ENCODE data around the gene RBCK1.
"Not testable (repeated sequence)": the region's sequence is repeated elsewhere in the genome, so short reads cannot be mapped to it uniquely, and the experiment has no call there.

RBCK1 gene

DNA sequence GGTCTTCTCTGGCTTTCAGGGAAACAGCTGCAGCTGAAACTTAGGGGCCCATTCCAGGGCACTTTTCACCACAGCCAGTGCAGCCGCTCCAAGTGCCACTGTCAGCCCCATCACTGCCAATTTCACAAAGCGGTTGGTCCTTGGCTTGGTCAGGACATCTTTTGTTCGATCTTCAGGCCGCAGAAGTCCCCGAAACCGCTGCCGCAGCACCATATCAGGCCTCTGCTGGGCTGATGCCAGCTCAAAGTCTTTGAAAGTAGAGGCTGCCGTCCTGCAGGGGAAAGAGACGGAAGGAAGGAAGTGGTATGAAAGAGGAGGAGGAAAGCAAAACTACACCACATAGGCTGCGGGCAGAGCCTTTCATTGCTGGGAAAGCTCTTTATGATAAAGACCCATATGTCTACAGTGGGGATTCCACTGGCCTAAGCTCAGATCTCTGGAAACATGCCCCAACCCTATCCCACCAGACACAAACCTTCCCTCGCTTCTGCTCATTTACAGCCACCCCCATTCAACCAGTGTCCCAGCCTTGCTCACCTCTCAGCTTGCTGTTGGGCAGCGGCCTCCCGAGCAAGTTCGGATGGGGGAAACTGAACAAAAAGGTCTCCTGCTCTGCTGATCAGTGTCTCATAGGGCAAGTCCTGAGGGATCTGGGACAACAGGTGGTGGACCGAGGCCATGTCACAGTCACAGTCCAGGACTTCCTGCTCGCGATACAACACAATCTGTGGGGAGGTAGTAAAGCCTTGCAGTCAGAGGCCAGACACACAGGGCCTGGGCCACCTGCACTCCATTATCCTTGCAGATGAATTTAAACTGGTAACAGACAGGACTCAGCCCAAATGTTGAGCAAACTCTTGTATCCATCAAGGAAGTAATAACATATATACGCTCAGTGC is 30.7 kb downstream of the RBCK1 start:
- DNase-seq = no peak

DNA sequence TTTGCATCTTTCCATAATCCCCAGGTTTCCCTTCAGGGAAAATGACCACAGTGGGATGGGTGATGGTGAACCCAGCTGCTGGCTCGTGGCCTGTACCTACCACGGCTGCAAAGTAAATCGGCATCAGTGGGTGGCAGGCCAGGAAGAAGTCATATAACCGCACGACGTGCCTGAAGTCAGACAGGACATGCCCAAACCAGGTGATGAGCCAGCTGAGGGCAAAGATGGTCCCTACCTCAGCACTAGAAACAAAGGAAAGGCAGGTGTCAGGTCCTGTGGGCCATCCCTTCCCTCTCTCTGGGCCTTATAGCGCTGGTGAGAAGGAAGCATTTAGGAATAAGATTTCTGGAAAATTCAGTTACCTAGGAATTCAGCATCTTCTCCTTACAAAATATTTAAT is 32.0 kb downstream of the RBCK1 start:
- DNase-seq = no peak

DNA sequence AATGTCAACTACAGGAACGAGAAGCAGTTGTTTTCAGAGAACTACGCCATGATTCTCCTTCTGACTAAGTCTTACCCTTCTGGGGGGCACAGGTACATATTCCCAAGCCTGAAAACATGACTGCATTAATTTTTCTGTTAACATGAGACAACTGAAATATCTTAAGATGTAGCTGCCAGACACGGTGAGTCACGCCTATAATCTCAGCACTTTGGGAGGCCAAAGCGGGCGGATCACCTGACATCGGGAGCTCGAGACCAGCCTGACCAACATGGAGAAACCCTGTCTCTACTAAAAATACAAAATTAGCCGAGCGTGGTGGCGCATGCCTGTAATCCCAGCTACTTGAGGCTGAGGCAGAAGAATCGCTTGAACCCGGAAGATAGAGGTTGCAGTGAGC is 32.5 kb downstream of the RBCK1 start:
- DNase-seq = no peak

DNA sequence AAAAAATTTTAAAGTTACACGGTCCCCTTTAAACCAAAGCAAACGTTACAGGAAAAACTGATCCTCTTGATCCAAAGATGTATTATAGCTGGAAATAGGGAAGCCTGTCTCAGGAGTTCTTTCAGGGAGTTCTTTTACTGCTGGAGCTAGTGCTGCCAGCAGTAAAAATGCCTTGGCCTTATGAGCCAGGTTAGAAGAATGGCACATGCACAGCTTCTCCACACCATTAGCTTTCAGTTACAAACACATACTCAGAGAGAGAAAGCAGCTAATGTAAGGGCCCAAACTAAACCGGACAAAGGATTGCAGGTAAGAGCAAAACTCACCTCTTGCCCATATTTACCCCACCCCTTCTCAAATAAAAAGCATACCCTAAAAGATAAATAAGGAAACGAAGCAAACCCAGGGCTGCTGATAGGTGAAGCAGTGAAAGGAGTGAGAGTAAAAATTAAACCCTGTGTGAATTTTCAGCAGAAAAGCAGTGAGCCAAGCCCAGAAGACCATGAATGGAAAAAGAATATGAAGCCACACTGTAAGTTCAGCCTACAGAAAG is 35.2 kb downstream of the RBCK1 start:
- no peak for DNase-seq

DNA sequence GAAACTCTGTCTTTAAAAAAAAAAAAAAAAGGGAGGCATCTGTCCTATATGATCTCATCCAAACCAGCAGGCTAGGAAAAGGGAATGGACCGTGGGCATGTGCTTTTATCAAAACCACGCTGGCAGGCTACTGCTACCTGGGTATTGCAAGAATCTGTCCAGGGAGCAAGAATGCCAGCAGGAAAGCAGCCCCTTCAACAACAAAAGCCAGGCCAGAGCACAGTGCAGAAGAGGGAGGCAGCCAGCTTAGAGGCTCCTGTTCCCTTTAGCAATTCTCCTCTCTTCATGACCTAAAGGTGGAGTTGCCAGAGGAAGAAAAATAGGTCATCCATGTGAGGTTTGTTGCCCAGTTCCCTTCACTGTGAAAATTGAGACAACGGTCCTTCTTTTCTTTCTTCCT is 36.0 kb downstream of the RBCK1 start:
- DNase-seq = no peak

DNA sequence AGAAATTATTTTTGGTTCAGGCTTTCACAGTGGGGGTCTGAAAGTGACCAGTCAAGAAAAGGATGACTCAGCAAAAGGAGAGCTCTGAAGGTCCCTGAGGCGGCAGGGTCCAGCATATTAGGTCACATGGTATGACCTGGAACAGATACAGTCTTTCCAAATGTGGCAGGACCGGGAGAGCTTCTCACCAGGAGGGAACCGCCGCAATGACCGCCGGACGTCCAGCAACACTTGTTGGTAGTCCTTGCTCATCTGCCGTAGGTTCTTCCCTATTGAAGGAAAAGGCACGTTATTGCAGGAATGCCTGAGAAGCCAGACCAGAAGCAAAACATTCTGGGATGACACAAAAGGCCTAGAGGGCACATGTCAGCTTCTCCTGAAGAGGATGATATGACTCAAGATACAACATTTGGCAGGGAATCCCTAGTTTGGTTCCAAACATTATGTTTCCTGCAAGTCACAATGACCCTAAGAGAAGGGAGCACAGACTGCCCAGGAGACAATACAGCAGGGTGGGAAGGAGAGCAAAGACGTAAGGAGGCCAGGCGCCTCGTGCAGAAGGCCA is 36.8 kb downstream of the RBCK1 start:
- DNase-seq = no peak

DNA sequence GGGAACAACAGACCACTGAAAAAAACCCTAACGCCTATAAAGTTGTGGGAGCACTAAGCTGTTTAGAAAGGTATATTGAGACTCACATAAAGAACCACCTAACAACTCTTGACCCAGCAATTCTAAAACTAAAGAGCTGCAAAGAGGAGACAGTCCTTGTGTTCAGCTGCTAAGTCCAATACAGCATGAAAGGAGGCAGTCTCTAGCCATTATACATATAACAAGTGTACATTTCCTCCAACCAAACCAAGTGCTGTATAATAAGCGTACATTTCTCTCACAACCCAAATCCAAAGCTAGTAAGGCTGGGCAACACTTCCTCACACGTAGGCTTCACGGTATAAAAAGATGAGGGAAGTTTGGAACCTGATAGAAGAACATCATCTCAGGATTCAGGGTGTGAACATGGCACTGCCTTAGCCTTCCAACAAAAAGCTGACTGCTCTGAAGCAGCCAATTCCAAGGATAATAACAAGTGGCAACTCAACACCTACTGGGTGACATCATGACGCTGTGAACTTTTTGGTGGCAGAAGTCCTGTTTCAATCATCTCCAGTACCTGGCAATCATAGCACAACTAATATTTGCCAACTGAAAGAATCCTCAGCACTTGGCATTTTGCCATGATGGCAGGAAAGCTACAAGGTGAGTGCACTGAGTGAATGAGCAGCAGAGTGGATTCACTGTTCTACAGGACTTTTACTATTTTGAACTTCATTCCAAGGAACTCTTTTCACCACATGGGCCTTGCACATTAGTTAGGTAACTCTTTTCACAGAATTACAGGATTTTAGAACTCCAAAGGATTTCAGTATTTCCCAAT is 37.6 kb downstream of the RBCK1 start:
- no peak for DNase-seq

DNA sequence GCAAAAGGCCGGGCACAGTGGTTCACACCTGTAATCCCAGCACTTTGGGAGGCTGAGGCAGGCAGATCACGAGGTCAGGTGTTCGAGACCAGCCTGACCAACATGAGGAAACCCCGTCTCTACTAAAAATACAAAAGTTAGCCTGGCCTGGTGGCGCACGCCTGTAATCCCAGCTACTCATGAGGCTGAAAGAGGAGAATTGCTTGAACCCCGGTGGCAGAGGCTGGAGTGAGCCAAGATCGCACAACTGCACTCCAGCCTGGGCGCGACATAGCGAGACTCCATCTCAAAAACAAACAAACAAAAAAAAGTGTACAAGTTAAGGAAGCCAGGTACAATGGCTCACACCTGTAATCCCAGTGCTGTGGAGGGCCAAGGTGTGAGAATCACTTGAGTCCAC is 43.9 kb downstream of the RBCK1 start:
- DNase-seq = not testable (repeated sequence)

DNA sequence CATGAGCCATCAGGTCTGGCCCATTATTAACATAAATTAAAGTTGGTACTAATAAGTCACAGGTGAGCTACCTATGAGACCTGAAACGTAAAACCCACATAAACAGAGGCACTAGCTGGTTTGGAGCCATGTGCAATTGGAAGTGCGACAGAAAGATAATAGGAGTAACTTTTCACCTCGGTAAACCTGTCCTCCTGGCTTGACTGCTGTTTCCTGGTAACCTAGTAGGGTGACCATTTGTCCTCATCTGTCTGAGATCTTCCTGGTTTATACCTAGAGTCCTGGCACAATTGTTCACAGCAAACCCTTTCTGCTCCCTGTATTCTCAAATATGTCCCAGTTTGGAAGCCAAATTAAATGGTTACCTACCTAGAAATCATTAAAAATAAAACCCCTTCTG is 46.9 kb downstream of the RBCK1 start:
- no peak for DNase-seq

DNA sequence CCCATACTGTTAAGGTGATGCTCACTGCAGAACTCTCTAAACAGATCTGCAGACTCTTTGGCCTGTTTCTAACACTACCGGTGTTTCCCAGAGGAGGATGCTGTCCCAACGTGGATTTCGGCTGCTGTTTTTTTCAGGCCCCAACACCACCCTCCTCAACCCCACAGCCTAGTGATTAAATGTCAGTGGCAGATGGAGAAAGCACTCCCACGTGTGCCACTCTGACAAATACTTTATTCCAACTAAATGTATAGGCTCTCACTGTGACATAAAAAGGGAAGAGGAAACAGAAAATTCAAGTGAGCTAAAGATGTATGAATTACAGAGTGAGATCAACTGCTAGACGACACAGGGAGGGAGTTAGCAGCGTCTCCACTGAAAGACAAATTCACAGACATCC is 50.7 kb downstream of the RBCK1 start:
- DNase-seq = no peak

DNA sequence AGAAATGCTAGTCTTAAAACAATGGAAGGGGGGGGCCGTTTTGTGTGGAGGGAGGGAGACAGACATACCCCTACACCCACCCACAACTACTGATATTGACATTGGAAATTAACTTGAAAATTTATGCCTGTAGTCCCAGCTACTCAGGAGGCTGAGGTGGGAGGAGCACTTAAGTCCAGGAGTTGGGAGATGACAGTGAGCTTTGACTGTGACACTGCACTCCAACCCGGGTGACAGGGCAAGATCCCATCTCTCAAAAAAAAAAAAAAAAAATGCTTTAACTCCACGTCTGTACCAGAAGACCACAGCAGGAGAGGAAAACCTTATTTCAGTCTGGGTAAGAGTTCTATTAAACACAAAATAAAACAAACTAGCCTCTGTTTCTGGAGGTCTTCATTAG is 52.1 kb downstream of the RBCK1 start:
- no peak for DNase-seq

DNA sequence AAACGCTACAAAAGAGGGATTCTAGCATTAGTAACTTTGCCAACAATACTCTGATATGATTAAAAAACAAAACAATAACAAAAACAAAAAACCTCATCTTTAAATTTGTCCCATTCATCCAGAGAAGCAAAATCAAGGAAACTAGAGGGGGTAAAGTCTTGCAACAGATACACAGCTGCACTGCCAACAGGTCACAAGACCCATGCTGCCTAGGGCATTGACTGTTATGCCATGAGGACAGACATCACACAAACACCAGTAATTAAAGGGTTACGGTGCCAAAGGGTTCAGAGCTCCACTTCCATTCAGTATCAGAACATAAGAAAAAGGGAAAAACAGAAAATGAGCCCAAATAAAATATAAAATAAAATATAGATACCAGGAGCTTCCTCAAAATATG is 52.6 kb downstream of the RBCK1 start:
- no peak for DNase-seq

DNA sequence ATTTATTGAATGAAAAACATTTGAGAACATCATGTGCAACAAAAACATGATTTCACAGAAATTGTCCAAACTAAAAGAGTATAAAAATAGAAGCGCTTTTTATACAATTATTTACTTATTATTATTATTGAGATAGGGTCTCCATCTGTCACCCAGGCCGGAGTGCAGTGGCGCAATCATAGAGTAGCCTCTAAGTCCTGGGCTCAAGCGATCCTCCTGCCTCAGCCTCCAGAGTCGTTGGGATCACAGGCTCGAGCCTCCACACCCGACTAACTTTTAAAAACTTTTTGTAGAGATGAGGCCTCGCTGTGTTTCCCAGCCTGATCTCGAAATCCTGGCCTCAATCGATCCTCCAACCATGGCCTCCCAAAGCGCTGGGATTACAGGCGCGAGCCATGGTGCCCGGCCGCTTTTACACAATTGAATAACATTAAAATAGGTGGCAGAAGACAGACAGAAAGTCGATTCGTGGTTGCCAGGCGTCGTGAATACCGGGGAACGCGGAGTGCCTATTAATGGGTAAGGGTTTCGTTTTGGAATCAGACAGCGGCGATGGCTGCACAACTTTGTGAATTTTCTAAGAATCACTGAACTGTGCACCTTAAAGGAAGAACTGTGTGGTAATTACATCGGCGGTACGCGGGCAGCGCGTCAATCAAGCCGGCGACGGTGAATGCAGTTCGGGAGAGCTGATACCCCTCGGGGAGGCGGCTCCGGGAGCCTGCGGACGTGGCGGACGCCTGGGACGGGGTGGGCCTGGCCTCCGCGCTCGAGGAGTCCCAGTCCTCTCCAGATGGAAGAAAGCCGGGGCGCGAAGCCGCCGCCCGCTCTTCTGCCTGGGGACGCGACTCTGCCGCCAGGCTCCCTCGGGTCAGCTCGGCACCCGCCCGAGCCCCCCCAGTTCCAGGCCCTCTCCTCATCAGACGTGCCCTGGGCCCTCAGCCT is 53.4 kb downstream of the RBCK1 start:
- DNase-seq = no peak

DNA sequence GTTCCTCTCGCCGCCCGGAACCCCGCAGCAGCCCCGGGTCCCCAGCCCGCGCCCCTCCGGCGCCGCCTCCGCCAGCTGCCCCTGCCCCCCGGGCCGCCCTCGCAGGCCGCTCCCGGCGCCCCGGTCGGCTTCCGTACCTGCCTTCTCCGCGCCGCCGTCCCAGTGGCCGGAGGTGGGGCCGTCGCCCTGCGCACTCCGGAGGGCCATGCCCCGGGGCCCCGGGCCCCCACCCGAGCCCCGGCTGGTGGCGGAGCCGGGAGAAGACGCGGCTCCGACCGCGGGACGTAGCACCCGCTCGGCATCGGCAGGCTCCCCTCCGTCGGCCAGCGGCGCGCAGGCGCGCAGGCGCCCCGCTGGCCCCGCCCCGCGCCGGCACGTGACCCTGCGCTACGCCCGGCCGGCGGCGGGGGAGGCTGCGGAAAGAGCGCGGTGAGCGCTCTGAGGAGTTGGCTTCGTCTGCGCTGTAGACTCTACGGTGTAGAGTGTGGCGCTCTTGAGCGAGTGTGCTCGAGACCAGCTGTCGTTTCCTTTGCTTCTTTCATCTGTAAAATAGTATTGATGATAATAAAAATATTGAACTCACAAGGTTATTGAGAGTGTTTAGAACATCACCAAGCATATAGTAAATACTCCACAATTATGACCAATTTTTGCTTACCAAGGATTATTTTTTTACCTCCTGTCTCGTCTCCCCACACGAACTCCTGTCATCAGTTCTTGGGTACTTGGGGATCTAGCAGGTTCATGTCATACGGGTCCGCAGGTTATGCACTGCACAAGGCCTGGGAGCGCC is 54.3 kb downstream of the RBCK1 start, which contains the start of gene TBC1D20:
TBC1D20 (minus strand) TSS at position 335 of the 793 bp plus-strand sequence; CDS start at position 207, 128 bp downstream.
- peak; percentile 81 for DNase-seq

DNA sequence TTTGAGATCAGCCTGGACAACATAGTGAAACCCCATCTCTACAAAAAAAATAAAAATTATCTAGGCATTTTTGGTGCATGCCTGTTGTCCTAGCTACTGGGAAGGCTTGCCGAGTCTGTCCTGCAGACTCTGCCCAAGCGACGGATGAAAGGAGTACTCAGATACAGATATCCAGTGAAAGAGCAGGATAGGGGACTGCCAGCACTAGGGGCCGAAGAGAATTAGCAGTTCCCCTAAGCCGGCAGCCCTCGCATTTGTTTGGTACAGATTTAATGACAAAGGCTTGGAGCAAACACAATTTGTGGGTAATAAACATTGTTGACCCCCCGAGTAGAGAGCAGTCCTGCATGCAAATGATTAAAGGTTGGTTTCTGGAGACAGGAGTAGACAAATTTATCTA is 59.7 kb downstream of the RBCK1 start:
- DNase-seq = no peak

DNA sequence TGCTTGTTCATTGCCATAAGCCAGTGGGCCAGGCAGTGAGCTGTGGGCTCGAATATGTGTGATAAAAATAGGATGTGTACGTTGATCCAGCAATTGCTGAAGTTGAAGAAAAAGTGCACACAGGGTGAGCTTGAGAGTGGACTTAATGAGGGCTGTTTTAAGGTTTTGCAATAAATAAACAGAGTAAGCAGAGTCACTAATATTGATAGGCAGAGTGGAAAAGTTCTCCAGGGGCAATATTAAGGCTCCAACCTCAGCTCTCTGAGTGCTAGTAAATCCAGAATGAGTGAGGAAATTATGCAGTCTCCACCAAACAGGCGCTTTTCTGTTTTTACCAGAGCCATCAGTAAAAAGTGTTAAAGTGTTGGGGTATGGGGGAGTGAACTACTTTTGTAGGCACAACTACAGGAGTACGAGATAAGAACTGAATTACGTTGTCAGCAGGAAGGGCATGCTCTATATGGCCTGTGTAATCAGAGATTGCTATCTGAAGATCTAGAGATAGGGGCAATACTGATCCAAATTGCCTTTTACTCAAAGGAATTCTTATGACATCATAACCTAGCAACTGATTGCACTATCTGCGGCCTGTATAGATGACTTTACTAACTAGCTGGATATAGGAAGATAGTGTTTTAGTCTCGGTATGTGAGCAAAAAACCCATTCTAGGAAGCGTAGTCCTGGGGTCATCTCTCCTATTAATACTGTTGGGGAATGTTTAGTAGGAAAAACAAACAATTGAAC is 61.8 kb downstream of the RBCK1 start:
- no peak for DNase-seq

DNA sequence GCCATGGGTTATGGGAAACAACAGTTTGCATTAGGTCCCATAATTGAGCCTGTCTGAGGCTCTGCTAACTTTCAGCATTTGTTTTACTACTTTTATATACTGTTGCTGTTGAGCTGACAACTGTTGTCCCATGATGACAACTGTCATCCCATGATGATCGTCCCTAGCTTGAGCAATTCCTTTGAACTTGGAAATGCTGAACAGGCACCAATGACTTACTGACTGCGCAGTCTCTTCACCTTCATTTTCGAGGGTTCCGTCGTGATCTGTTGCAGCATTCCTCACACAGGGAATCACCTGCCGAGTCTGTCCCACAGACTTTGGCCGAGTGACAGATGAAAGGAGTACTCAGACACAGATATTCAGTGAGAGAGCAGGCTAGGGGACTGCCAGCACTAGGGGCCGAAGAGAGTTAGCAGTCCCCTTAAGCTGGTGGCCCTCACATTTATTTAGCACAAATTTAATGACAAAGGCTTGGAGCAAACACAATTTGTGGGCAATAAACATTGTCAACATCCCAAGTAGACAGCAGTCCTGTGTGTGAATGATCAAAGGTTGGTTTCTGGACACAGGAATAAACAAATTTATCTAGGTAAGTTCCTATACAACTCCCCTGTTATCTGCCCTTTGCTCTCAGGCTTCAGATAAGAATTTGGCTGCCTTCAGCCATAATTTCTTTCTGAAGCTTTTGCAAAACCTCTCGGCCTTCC is 64.2 kb downstream of the RBCK1 start:
- DNase-seq = no peak

DNA sequence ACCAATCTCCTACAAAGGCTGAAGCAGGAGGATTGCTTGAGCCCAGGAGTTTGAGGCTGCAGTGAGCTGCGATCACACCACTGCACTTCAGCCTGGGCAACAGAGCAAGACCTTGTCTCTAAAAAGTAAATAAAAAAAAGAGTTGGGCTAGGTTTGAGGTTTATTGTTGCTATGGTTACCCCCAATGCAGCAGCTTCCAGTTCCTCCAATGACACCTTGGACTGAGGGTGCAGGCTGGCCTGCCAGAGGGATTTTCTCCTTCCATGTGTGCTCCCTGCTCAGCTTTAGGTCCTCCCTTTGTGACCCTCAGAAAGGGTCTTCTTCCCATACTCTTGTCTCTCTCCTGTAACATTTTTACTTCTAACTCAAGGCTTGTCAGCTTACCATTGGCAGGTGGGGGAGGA is 64.8 kb downstream of the RBCK1 start:
- no peak for DNase-seq

DNA sequence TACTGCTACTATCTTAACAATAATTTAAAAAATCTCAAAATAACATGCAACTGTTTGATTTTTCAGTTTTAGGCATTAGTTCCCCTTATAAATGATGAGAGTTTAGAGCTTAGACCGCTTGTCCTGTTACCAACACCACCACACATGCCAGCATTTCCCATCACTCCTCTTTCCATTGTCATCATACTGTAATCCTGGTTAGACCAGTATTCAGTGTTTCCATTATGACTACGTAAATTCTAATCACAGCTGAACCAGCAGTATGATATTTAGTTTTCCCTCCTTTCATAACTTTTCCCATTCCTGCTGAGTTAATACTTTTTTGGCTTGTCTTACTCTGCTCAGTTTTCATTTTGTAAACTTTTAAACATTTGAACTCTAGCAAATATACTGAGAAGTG is 66.5 kb downstream of the RBCK1 start:
- no peak for DNase-seq

Measured in DMS 273 treated with DMSO at 0.1 percent for 48 hours (cell line).